Activated naive CD4-positive, alpha-beta T cell treated with anti-CD3 and anti-CD28 coated beads, Interleukin-2, amount 50 U/mL, for 24 hours (primary cell): ENCODE data around the gene CPT1B.
"Not testable (repeated sequence)": the region's sequence is repeated elsewhere in the genome, so short reads cannot be mapped to it uniquely, and the experiment has no call there.

Source experiments
- H3K27ac Mint-ChIP-seq: one replicate; pipeline ENCODE4 v1.8.0; 2021; ENCODE audit warnings: mild to moderate bottlenecking, mixed read lengths
- H3K27me3 Mint-ChIP-seq: one replicate; pipeline ENCODE4 v1.8.0; 2021; ENCODE audit warnings: mixed read lengths
- H3K36me3 Mint-ChIP-seq: one replicate; pipeline ENCODE4 v1.8.0; 2021; ENCODE audit warnings: mixed read lengths
- H3K4me1 Mint-ChIP-seq: one replicate; pipeline ENCODE4 v1.8.0; 2021; ENCODE audit warnings: mixed read lengths
- H3K4me3 Mint-ChIP-seq: one replicate; pipeline ENCODE4 v1.8.0; 2021; ENCODE audit warnings: mild to moderate bottlenecking, mixed read lengths
- H3K9me3 Mint-ChIP-seq: one replicate; pipeline ENCODE4 v1.8.0; 2021; ENCODE audit warnings: mixed read lengths

CPT1B gene

DNA sequence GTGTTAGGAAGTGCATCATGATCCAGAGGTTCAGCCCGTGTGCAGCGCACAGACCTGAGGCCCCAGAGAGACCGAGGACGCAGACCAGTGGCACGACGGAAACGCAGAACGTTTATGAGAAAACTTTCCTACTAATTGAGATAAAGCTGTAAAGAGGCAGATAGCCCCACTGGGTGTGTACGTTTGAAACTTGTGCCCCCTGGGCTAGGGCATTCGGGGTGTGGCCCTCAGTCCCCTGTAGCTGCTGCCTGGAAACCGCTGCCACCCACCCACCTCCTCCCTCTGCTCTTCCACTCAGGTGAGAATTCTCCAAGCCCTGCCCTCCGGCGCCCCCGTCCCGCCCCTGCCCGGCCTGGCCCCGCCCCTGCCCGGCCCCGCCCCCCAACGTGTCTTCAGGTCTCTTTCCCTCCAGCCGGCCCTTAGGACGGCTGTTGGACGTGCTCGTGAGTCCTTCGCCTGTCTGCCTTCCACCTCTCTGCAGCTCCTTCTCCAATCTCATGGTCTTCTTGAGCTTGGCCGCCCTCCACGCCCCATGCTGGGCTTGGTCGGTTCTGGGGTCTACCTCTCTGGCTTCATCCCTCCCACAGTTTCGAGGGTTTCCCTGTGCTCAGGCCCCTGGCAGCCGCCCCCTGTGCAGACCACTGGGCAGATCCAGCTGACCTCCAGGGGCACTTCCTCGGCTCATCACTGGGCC lies 34.4 kb upstream of the CPT1B start:
- Mint-ChIP-seq H3K36me3 (no peaks in the 10 kb centered on the region), H3K4me3 (no peak overlapping the region), H3K4me1 (peaks cover 13% of the 10 kb centered on the region), H3K9me3 (no peaks in the 10 kb centered on the region), H3K27me3 (peaks cover 2% of the 10 kb centered on the region), H3K27ac (no peak overlapping the region)

DNA sequence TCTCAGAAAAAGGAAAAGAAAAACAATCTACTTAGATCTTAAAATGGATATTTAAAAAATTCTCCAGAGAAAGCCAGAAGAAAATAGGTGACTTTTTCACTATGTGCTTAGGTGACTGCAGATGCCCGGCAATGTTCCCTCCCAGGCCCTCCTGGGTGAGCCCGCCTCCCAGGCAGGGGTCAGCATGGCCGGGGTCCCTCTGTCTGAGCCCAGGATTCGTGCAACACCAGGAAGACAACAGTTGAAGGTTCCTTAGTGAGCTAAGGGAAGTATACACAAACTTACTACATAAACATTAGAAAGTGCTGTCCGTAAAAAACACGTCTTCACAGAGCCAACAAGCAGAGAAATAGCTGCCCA lies 33.9 kb upstream of the CPT1B start:
- peaks cover 2% of the 10 kb centered on the region for H3K27me3 Mint-ChIP-seq

DNA sequence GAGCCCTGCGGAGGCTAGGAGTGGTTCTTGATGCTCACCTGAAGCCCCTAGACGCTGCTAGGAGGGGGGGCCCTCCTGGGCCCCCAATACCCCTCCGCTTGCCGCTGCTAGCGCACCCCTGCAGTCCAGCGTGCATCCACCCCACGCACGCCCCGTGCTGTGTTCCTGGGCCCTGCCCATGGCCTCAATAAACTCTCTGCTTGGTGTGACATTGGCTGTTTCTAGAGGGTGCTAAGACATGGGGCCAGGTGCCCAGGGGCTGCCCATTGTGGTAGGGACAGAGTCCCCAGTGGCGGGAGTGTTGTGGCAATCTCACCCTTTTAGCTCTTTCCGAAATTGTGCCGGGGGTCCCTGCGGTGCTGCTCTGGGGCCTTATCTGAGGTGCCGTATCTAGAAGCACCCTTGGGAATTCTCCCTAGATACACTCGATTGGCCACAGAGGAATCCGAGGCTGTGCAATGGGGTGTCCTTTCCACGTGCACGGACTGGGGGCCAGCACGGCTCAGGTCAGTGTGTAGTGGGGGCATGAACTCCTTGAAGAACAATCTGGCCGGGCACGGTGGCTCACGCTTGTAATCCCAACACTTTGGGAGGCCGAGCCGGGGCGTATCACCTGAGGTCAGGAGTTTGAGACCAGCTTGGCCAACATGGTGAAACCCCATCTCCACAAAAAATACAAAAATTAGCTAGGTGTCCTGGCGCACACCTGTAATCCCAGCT lies 33.3 kb upstream of the CPT1B start:
- peaks cover 13% of the 10 kb centered on the region for H3K4me1 Mint-ChIP-seq
- no peaks in the 10 kb centered on the region for H3K9me3 Mint-ChIP-seq
- no peak overlapping the region for H3K27ac Mint-ChIP-seq
- H3K27me3 Mint-ChIP-seq = peaks cover 2% of the 10 kb centered on the region
- no peaks in the 10 kb centered on the region for H3K36me3 Mint-ChIP-seq
- H3K4me3 Mint-ChIP-seq = no peak overlapping the region

More for the DNA sequence above, 33.9 kb upstream of the CPT1B start:
- Mint-ChIP-seq H3K27ac (no peak overlapping the region), H3K36me3 (no peaks in the 10 kb centered on the region), H3K9me3 (no peaks in the 10 kb centered on the region), H3K4me3 (no peak overlapping the region), H3K4me1 (peaks cover 13% of the 10 kb centered on the region)

DNA sequence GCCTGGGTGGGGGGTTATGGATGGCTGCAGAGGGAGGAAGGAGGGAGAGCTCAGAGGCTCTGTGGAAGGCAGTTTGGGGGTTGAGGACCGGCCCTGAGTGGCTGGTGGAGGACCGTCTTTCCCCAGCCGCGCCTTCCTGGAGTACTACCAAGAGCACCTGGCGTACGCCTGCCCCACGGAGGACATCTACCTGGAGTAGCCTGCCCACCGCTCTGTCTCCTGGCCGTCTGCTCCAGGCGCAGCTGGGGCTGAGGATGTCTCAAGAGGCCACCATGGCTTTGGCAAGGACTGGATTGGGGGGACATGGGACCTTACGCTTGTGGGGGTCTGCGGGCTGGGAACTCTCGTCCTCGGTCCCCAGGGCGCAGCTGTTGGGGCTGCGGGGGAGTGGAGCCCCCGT lies 32.4 kb upstream of the CPT1B start:
- H3K27me3 Mint-ChIP-seq = peaks cover 2% of the 10 kb centered on the region
- peaks cover 13% of the 10 kb centered on the region for H3K4me1 Mint-ChIP-seq
- H3K9me3 Mint-ChIP-seq = no peaks in the 10 kb centered on the region
- no peak overlapping the region for H3K4me3 Mint-ChIP-seq
- peak overlapping the region; percentile 51 for H3K27ac Mint-ChIP-seq
- H3K36me3 Mint-ChIP-seq = no peaks in the 10 kb centered on the region

DNA sequence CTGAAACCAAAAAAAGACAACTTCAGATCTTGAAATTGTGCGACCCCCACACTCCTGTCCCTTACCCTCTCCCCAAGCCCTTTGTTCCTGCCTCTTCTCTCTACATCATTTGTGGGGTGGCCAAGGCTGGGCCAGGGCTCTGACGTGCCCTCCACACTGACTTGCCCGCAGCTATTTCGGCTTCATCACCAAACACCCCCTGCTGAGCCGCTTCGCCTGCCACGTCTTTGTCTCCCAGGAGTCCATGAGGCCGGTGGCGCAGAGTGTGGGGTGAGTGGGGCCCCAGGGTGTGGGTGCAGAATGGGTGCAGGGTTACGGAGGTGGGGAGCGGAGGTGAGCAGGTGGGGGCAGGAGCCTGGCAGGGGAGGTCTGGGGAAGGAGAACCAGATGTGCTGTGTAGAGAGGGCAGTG lies 31.8 kb upstream of the CPT1B start:
- peaks cover 2% of the 10 kb centered on the region for H3K27me3 Mint-ChIP-seq

DNA sequence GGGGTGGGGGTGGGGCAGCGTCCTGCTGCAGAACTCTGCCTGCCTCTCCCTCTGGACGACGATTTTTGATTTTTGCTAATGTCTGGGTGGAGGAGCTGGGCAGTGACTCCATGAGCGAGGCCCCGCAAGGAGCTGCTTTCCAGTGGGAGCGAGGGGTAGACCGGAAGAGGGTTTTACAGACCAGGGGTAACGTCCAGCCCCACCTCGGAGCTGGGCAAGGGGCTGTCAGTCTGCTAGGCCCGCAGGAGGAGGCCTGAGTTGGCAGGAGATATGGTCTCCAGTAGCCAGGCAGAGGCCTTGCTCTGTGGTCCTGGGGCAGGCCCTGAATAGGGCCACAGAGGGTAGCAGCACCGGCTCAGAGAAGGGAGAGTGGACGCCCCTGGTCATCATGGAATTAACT lies 31.4 kb upstream of the CPT1B start:
- H3K36me3 Mint-ChIP-seq = no peaks in the 10 kb centered on the region
- H3K9me3 Mint-ChIP-seq = no peaks in the 10 kb centered on the region
- peaks cover 13% of the 10 kb centered on the region for H3K4me1 Mint-ChIP-seq
- H3K27ac Mint-ChIP-seq = no peak overlapping the region
- peaks cover 2% of the 10 kb centered on the region for H3K27me3 Mint-ChIP-seq
- H3K4me3 Mint-ChIP-seq = no peak overlapping the region

More for the DNA sequence above, 31.8 kb upstream of the CPT1B start:
- no peaks in the 10 kb centered on the region for H3K9me3 Mint-ChIP-seq
- H3K4me3 Mint-ChIP-seq = no peak overlapping the region
- H3K4me1 Mint-ChIP-seq = peaks cover 13% of the 10 kb centered on the region
- no peaks in the 10 kb centered on the region for H3K36me3 Mint-ChIP-seq
- H3K27ac Mint-ChIP-seq = peak overlapping the region; percentile 51

DNA sequence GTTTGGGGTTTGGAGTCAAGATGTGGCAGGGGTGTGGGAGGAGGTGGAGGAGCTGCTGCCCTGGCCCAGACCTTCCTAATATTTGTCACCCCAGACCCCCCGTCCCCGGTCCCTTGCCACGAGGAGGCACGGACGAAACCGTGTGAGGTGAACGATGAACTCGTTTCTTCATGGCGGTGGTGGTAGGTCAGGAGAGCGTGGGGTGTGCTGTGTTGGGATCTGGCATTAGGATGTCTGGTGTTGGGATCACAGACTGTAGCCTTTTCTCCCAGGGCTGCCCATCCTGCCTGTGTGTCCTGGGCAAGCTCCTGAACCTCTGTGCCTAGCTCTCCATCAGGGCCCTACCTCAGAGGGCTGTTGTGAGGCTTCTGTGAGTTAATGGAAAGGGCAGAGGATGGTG lies 30.8 kb upstream of the CPT1B start:
- Mint-ChIP-seq H3K4me3 (no peak overlapping the region), H3K4me1 (peaks cover 13% of the 10 kb centered on the region), H3K27me3 (peaks cover 2% of the 10 kb centered on the region)

DNA sequence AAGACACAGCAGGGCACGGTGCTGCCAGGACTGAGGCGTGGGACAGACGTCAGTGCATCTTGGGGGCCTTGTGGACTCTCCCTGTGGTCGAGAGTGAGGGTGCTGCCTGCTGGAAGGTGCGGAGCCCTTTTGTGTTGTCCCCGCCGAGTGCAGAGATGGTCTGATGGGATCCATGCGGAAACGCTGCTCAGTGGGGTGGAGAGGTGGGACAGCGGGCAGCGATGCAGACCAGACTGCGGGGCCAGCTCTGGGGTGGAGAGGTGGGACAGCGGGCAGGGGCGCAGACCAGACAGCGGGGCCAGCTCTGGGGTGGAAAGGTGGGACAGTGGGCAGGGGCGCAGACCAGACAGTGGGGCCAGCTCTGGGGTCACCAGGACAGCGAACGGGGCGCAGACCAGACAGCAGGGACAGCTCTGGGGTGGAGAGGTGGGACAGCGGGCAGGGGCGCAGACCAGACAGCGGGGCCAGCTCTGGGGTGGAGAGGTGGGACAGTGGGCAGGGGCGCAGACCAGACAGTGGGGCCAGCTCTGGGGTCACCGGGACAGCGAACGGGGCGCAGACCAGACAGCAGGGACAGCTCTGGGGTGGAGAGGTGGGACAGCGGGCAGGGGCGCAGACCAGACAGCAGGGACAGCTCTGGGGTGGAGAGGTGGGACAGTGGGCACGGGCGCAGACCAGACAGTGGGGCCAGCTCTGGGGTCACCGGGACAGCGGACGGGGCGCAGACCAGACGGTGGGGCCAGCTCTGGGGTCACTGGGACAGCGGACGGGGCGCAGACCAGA lies 30.0 kb upstream of the CPT1B start:
- not testable (repeated sequence) for H3K27ac Mint-ChIP-seq, H3K27me3 Mint-ChIP-seq, H3K4me3 Mint-ChIP-seq, H3K36me3 Mint-ChIP-seq, H3K9me3 Mint-ChIP-seq
- peaks cover 11% of the 10 kb centered on the region for H3K4me1 Mint-ChIP-seq

More for the DNA sequence above, 30.8 kb upstream of the CPT1B start:
- Mint-ChIP-seq H3K27ac (no peak overlapping the region), H3K36me3 (no peaks in the 10 kb centered on the region), H3K9me3 (no peaks in the 10 kb centered on the region)

DNA sequence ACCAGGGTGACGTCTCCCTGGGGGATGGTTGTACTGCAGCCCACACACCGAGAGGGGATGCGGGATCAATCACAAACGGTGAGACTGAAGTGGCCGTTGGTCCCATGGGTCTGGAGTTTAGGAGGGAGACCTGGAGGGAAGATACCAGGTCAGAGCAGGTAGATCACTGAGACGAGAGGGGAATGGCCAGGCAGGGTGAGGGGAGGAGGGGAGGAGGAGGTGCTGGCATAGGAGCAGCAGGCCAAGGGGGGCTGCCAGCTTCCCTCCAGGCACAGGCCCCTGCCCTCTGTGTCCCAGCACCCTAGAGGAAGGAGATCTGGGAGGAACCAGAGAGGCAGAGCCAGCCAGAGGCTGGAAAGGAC lies 29.4 kb upstream of the CPT1B start:
- Mint-ChIP-seq H3K27me3 (peaks cover 7% of the 10 kb centered on the region), H3K4me3 (no peak overlapping the region), H3K36me3 (no peaks in the 10 kb centered on the region)

DNA sequence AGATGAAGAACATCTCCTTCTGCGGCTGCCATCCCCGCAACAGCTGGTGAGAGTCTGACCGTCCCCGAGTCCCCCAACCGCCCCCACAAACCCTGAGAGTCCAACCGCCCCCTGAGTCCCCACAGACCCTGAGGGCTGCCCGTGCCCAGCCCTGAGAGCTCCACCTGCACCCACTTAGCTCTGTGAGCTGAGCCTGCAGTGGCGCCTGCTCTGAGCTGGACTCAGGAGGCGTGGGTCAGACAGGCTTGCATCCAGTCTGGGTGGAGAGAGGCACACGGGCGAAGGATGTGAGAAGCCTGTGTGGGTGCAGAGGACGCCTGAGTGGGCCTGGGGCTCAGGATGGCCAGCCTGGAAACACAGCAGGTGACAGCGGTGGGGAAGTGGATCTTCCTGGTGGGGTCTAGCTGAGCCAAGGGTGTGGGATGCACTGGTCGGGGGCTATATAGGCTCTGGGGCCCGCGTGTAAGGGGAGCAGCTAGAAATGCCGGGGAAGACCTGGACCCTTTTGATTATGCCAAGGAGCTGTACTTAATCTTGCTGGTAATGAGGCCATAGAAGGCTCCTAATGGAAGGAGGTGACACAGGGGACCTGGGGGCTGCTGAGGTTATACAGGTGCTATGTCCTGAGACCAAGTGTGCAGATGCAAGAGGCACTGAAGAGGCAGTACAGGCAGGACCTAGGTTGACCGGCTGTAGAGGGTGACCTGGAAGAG lies 28.9 kb upstream of the CPT1B start:
- peaks cover 13% of the 10 kb centered on the region for H3K27me3 Mint-ChIP-seq
- H3K9me3 Mint-ChIP-seq = no peaks in the 10 kb centered on the region
- H3K4me1 Mint-ChIP-seq = peaks cover 3% of the 10 kb centered on the region
- no peaks in the 10 kb centered on the region for H3K36me3 Mint-ChIP-seq
- no peak overlapping the region for H3K27ac Mint-ChIP-seq
- no peak overlapping the region for H3K4me3 Mint-ChIP-seq

More for the DNA sequence above, 29.4 kb upstream of the CPT1B start:
- Mint-ChIP-seq H3K4me1 (peaks cover 6% of the 10 kb centered on the region), H3K9me3 (no peaks in the 10 kb centered on the region), H3K27ac (no peak overlapping the region)

DNA sequence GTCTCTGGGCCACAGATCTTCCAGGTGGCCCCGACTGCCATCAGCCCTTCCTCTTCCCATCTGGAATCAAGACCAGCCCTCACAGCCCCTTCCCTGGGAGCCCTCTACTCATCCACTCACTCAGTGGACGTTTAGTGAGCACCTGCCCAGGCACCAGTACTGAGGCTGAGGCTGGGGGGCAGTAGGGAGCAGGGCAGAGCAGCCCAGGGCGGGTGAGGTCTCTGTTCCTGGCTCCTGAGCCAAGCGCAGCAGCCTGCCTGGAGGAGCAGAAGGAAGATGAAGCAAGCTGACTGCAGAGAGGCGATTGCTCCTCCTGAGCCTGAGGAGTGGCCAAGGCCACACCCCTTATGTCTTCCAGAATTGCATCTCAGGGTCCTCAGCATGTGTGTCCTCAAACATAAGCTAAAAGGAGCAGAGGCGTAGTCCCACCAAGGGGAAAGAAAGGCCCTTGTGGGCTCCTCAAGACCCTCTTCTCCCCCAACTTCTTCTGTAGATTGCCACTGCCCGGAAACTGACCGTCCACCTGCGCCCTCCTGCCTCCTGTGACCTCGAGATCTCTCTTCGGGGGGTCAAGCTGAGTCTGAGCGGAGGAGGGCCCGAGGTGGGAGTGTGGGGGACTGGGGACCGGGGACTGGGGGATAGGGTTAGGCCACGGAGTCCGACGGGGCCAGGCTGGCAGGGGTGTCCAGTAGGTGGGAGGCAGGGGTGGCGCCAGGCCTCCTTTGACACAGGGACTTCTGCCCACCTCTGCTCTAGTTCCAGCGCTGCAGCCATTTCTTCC lies 28.1 kb upstream of the CPT1B start:
- Mint-ChIP-seq H3K27me3 (peaks cover 19% of the 10 kb centered on the region), H3K36me3 (peaks cover 1% of the 10 kb centered on the region), H3K9me3 (no peaks in the 10 kb centered on the region), H3K4me1 (peaks cover 8% of the 10 kb centered on the region), H3K4me3 (no peak overlapping the region), H3K27ac (no peak overlapping the region)

DNA sequence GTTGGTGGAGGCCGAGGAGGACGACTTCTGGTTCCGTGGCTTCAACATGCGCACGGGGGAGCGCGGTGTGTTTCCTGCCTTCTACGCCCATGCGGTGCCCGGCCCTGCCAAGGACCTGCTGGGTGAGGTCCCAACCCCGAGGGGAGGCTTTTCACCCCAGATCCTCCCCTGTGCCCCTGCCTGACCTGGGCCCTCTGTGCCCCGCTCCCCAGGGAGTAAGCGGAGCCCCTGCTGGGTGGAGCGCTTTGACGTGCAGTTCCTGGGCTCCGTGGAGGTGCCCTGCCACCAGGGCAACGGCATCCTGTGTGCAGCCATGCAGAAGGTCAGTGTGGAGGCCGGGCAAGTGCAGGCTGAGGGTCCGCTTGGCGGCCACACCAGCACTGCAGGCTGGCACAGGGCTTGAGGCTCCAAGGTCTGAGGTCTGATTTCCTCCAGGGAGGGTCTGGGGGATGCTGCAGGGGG lies 27.4 kb upstream of the CPT1B start:
- no peaks in the 10 kb centered on the region for H3K9me3 Mint-ChIP-seq
- peaks cover 19% of the 10 kb centered on the region for H3K27me3 Mint-ChIP-seq

DNA sequence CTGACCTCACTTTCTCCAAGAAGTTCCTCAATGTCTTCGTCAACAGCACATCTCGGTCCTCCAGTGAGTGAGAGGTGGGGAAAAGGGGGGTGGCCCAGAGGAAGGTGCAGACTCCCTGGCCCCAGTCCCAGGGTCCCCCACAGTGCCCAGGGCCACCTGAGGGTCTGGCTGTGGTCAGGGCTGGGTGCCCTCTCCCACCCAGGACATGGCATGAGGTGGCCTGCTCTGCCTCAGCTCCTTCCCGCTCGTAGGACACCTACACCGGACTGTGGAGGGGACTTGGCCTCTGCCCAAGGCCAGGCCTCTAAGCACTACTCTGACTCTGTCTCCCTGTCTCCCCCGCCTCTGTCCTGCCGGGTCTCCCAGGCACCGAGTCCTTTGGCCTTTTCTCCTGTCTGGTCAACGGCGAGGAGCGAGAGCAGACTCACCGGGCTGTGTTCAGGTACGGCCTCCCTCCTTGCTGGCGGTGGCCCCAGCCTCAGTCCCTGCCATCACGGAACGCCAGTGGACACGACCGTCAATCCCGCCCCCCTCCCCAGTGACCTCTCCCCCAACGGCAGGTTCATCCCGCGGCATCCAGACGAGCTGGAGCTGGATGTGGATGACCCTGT lies 26.9 kb upstream of the CPT1B start:
- H3K36me3 Mint-ChIP-seq = peaks cover 1% of the 10 kb centered on the region
- peaks cover 19% of the 10 kb centered on the region for H3K27me3 Mint-ChIP-seq
- H3K27ac Mint-ChIP-seq = no peak overlapping the region
- H3K9me3 Mint-ChIP-seq = no peaks in the 10 kb centered on the region
- H3K4me1 Mint-ChIP-seq = peaks cover 8% of the 10 kb centered on the region
- no peak overlapping the region for H3K4me3 Mint-ChIP-seq

More for the DNA sequence above, 27.4 kb upstream of the CPT1B start:
- Mint-ChIP-seq H3K27ac (no peak overlapping the region), H3K36me3 (peaks cover 1% of the 10 kb centered on the region), H3K4me3 (no peak overlapping the region), H3K4me1 (peaks cover 8% of the 10 kb centered on the region)

DNA sequence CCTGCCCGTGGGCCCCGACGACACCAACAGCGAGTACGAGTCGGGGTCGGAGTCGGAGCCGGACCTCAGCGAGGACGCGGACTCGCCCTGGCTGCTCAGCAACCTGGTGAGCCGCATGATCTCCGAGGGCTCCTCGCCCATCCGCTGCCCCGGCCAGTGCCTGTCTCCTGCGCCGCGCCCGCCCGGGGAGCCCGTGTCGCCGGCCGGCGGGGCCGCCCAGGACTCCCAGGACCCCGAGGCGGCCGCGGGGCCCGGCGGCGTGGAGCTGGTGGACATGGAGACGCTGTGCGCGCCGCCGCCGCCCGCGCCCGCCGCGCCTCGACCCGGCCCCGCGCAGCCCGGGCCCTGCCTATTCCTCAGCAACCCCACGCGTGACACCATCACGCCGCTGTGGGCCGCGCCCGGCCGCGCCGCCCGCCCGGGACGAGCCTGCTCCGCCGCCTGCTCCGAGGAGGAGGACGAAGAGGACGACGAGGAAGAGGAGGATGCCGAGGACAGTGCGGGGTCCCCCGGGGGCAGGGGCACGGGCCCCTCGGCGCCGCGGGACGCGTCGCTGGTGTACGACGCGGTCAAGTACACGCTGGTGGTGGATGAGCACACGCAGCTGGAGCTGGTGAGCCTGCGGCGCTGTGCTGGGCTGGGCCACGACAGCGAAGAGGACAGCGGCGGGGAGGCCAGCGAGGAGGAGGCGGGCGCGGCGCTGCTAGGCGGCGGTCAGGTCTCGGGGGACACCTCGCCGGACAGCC lies 26.2 kb upstream of the CPT1B start:
- Mint-ChIP-seq H3K27me3 (peaks cover 23% of the 10 kb centered on the region), H3K27ac (no peak overlapping the region), H3K36me3 (peaks cover 1% of the 10 kb centered on the region), H3K4me1 (peaks cover 8% of the 10 kb centered on the region), H3K9me3 (no peaks in the 10 kb centered on the region), H3K4me3 (no peak overlapping the region)
